ENCODE data around the gene PPP1R36. TPM values are rescaled to one million over a fixed set of nuclear protein-coding genes. Genes with fewer than 3 reads are reported as not detected.

Gene PPP1R36
- total RNA-seq, 1 donor from 2014 or later: 0.70 TPM

- Mint-ChIP-seq H3K36me3 (no peaks in the 10 kb centered on the region), H3K27me3 (no peaks in the 10 kb centered on the region), H3K4me3 (no peak overlapping the region), H3K27ac (no peak overlapping the region), H3K4me1 (ENCODE audit: unreplicated experiment) (peaks cover 10% of the 10 kb centered on the region), H3K9me3 (no peaks in the 10 kb centered on the region)
- DNase-seq (ENCODE audit: extremely low spot score, unreplicated experiment): no peak
- no peak for TF ChIP-seq CTCF (conservative IDR thresholded peaks at IDR 0.05)
Observed at GRCh38 chr14:64541972-64542835, 7.6 kb upstream of the PPP1R36 start.

GRCh38 chr14:64542836-64543201, 6.9 kb upstream of the PPP1R36 start:
- Mint-ChIP-seq H3K4me1 (ENCODE audit: unreplicated experiment) (peaks cover 10% of the 10 kb centered on the region), H3K4me3 (no peak overlapping the region), H3K9me3 (no peaks in the 10 kb centered on the region), H3K27ac (no peak overlapping the region), H3K27me3 (no peaks in the 10 kb centered on the region), H3K36me3 (no peaks in the 10 kb centered on the region)
- TF ChIP-seq CTCF (conservative IDR thresholded peaks at IDR 0.05): no peak
- DNase-seq (ENCODE audit: extremely low spot score, unreplicated experiment): no peak

- Mint-ChIP-seq H3K4me1 (ENCODE audit: unreplicated experiment) (peaks cover 5% of the 10 kb centered on the region), H3K9me3 (no peaks in the 10 kb centered on the region), H3K27me3 (peaks cover 8% of the 10 kb centered on the region), H3K4me3 (no peak overlapping the region), H3K27ac (no peak overlapping the region), H3K36me3 (no peaks in the 10 kb centered on the region)
- TF ChIP-seq CTCF (conservative IDR thresholded peaks at IDR 0.05): no peak
- DNase-seq (ENCODE audit: extremely low spot score, unreplicated experiment): no peak
Observed at GRCh38 chr14:64544607-64545312, 5.0 kb upstream of the PPP1R36 start.

- TF ChIP-seq CTCF (conservative IDR thresholded peaks at IDR 0.05): no peak
- Mint-ChIP-seq H3K36me3 (no peaks in the 10 kb centered on the region), H3K4me3 (peak overlapping the region; percentile 41), H3K4me1 (ENCODE audit: unreplicated experiment) (peaks cover 12% of the 10 kb centered on the region), H3K27me3 (peaks cover 20% of the 10 kb centered on the region), H3K27ac (no peak overlapping the region), H3K9me3 (no peaks in the 10 kb centered on the region)
- DNase-seq (ENCODE audit: extremely low spot score, unreplicated experiment): no peak
Observed at GRCh38 chr14:64549016-64549415, 745 bp upstream of the PPP1R36 start.

- H3K27ac Mint-ChIP-seq: peak overlapping the region; percentile 14
- peaks cover 11% of the 10 kb centered on the region for H3K4me1 Mint-ChIP-seq (ENCODE audit: unreplicated experiment)
- peak overlapping the region; percentile 76 for H3K4me3 Mint-ChIP-seq
- peaks cover 20% of the 10 kb centered on the region for H3K27me3 Mint-ChIP-seq
- no peak for TF ChIP-seq CTCF (conservative IDR thresholded peaks at IDR 0.05)
- DNase-seq (ENCODE audit: extremely low spot score, unreplicated experiment): no peak
- H3K36me3 Mint-ChIP-seq: no peaks in the 10 kb centered on the region
- H3K9me3 Mint-ChIP-seq: no peaks in the 10 kb centered on the region
Observed at GRCh38 chr14:64550621-64551333, 1.0 kb downstream of the PPP1R36 start.
